HG03103 (cell line): ENCODE data around the gene BPIFB3.

ENCODE experiments used
- ATAC-seq: cut with Tn5 transposase; IDR thresholded peaks from one replicate; pipeline ENCODE4 v1.9.1; 2021; ENCODE audit warnings: low read depth; ENCODE audit not compliant: unreplicated experiment

The BPIFB3 gene

GRCh38 chr20:33059741-33060390 lies 6.2 kb downstream of the BPIFB3 start:
- ATAC-seq, result no peak

- ATAC-seq, result no peak
These were observed 7.9 kb downstream of the BPIFB3 start for GRCh38 chr20:33061658-33062028.

- no peak for ATAC-seq
These were observed 8.6 kb downstream of the BPIFB3 start for GRCh38 chr20:33062105-33062824.

GRCh38 chr20:33062825-33063149 lies 9.1 kb downstream of the BPIFB3 start:
- no peak for ATAC-seq

- no peak for ATAC-seq
These were observed 9.6 kb downstream of the BPIFB3 start for GRCh38 chr20:33063271-33063670.

GRCh38 chr20:33064572-33065287 lies 11.0 kb downstream of the BPIFB3 start:
- no peak for ATAC-seq

- ATAC-seq, result no peak
These were observed 12.1 kb downstream of the BPIFB3 start for GRCh38 chr20:33065785-33066184.

GRCh38 chr20:33067806-33068205 lies 14.1 kb downstream of the BPIFB3 start:
- no peak for ATAC-seq

- no peak for ATAC-seq
These were observed 14.7 kb downstream of the BPIFB3 start for GRCh38 chr20:33068251-33068939.

- no peak for ATAC-seq
These were observed 16.0 kb downstream of the BPIFB3 start for GRCh38 chr20:33069673-33070072.

GRCh38 chr20:33070111-33071053 lies 16.7 kb downstream of the BPIFB3 start:
- no peak for ATAC-seq

GRCh38 chr20:33071198-33071597 lies 17.5 kb downstream of the BPIFB3 start:
- ATAC-seq, result no peak

- ATAC-seq, result no peak
These were observed 18.7 kb downstream of the BPIFB3 start for GRCh38 chr20:33072362-33072761.

- ATAC-seq, result no peak
These were observed 19.1 kb downstream of the BPIFB3 start for GRCh38 chr20:33072813-33073212.

GRCh38 chr20:33074675-33075074 lies 21.0 kb downstream of the BPIFB3 start:
- ATAC-seq, result no peak

- ATAC-seq, result no peak
These were observed 21.6 kb downstream of the BPIFB3 start for GRCh38 chr20:33075281-33075680.

GRCh38 chr20:33076662-33077372 lies 23.1 kb downstream of the BPIFB3 start:
- ATAC-seq, result no peak

GRCh38 chr20:33079259-33079658 lies 25.6 kb downstream of the BPIFB3 start, which contains the start of gene BPIFB4:
Gene BPIFB4, plus strand, starts transcription at chr20:33079643. Its CDS starts 1,884 bp downstream, at chr20:33081527.
- no peak for ATAC-seq

GRCh38 chr20:33081411-33082154 lies 27.9 kb downstream of the BPIFB3 start:
- no peak for ATAC-seq
